ENCODE measurements around the gene MERTK. TPM values are rescaled to one million over a fixed set of nuclear protein-coding genes. Genes with fewer than 3 reads are reported as not detected.
"Not testable (repeated sequence)": the region's sequence is repeated elsewhere in the genome, so short reads cannot be mapped to it uniquely, and the experiment has no call there.

Gene MERTK
- total RNA-seq, 6 donors from 2014 or later = 15.5 to 141 (median 21.9) TPM

GRCh38 chr2:111909079-111909478 is 10.7 kb downstream of the MERTK start:
- no peaks in the 10 kb centered on the region for H3K27me3 ChIP-seq
- no peak overlapping the region for H3K4me3 ChIP-seq
- H3K4me1 ChIP-seq = peaks cover 19 to 55% (median 42%) of the 10 kb centered on the region in 4 donors
- no peak for DNase-seq
- no peaks in the 10 kb centered on the region for H3K9me3 ChIP-seq
- H3K36me3 ChIP-seq = no peaks in the 10 kb centered on the region
- WGBS, 2 donors = 73 to 83% methylated on average over 3 of the region's 3 CpGs
- H3K27ac ChIP-seq = peak overlapping the region in 1 of 4 donors; percentile 54
- no peak for ATAC-seq (ENCODE audit: low FRiP score in 2 of 2)
- TF ChIP-seq CTCF (IDR thresholded peaks at IDR 0.05) (no peak), POLR2A (IDR thresholded peaks at IDR 0.05) (no peak), EP300 (IDR thresholded peaks at IDR 0.05) (no peak), POLR2AphosphoS5 (IDR thresholded peaks at IDR 0.05) (no peak)

- H3K4me3 ChIP-seq; H3K9me3 ChIP-seq; H3K36me3 ChIP-seq; DNase-seq; H3K27me3 ChIP-seq; ATAC-seq (ENCODE audit: low FRiP score in 2 of 2): not testable (repeated sequence)
- Histone ChIP-seq H3K4me1 (peaks cover 19 to 50% (median 35%) of the 10 kb centered on the region in 4 donors), H3K27ac (peak overlapping the region in 1 of 4 donors; percentile 5)
- 91 to 92% methylated on average over 4 of the region's 4 CpGs for WGBS, 2 donors
Observed at GRCh38 chr2:111909997-111910396, 11.6 kb downstream of the MERTK start.

DNA sequence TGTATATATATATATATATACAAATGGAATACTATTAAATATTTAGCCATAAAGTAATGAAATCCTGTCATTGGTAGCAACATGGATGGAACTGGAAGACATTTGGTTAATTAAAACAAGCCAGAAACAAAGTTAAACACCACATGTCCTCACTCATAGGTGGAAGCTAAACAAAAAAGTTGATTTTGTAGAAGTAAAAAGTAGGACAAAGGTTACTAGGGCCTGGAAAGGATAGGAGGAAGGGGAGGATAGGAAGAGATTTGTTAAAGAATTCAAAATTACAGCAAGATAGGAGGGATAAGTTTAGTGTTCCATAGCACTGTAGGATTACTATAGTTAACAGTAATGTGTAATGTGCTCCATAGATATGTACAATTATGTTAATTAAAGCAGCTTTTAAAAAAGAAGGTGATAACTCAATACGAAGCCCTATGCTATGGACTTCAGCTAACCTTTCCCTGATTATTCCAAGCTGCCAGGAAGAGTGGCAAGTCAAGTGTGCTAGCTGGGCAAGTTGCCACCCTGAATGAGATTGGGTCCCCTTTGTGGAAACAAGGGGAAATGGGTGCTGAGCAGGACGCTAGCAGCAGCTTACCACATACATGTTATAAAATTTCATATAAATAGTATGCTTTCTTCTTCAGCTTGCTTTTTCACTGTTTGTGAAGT is 12.3 kb downstream of the MERTK start:
- TF ChIP-seq EP300 (IDR thresholded peaks at IDR 0.05) = no peak
- no peak for TF ChIP-seq POLR2AphosphoS5 (IDR thresholded peaks at IDR 0.05)
- TF ChIP-seq CTCF (IDR thresholded peaks at IDR 0.05) = no peak
- TF ChIP-seq POLR2A (IDR thresholded peaks at IDR 0.05) = no peak
- 50 to 55% methylated on average over 2 of the region's 2 CpGs for WGBS, 2 donors
- H3K27ac ChIP-seq = peak overlapping the region in 1 of 4 donors; percentile 41
- H3K4me1 ChIP-seq = peaks cover 17 to 43% (median 32%) of the 10 kb centered on the region in 4 donors
- H3K36me3 ChIP-seq = no peaks in the 10 kb centered on the region
- no peak for ATAC-seq (ENCODE audit: low FRiP score in 2 of 2)
- no peaks in the 10 kb centered on the region for H3K9me3 ChIP-seq
- no peak overlapping the region for H3K4me3 ChIP-seq
- no peaks in the 10 kb centered on the region for H3K27me3 ChIP-seq
- peak in 1 of 2 donors; percentile 63 for DNase-seq

- not testable (repeated sequence) for ATAC-seq (ENCODE audit: low FRiP score in 2 of 2); H3K9me3 ChIP-seq; H3K36me3 ChIP-seq; DNase-seq; H3K4me3 ChIP-seq; H3K27me3 ChIP-seq
- WGBS, 2 donors = 85 to 89% methylated on average over 7 of the region's 7 CpGs
- peak overlapping the region in 1 of 4 donors; percentile 41 for H3K27ac ChIP-seq
- H3K4me1 ChIP-seq = peaks cover 10 to 36% (median 26%) of the 10 kb centered on the region in 4 donors
Observed at GRCh38 chr2:111911295-111911977, 13.0 kb downstream of the MERTK start.

GRCh38 chr2:111912547-111912946 is 14.1 kb downstream of the MERTK start:
- no peaks in the 10 kb centered on the region for H3K9me3 ChIP-seq
- H3K4me3 ChIP-seq = no peak overlapping the region
- no peak for DNase-seq
- no peak for TF ChIP-seq POLR2A (IDR thresholded peaks at IDR 0.05)
- no peak for TF ChIP-seq CTCF (IDR thresholded peaks at IDR 0.05)
- no peak for TF ChIP-seq POLR2AphosphoS5 (IDR thresholded peaks at IDR 0.05)
- TF ChIP-seq EP300 (IDR thresholded peaks at IDR 0.05) = no peak
- no peaks in the 10 kb centered on the region for H3K27me3 ChIP-seq
- H3K4me1 ChIP-seq = peaks cover 5 to 27% (median 21%) of the 10 kb centered on the region in 4 donors
- no peak for ATAC-seq (ENCODE audit: low FRiP score in 2 of 2)
- H3K27ac ChIP-seq = no peak overlapping the region
- H3K36me3 ChIP-seq = peaks cover 0 to 6% (median 0%) of the 10 kb centered on the region in 4 donors
- WGBS, 2 donors = 72 to 79% methylated on average over 2 of the region's 2 CpGs
